GM12878 (cell line): ENCODE measurements around the gene NRK. TPM values are rescaled to one million over a fixed set of nuclear protein-coding genes. Genes with fewer than 3 reads are reported as not detected.

Experiments
- ATAC-seq: fragments of 200-7000 bp; cut with Tn5 transposase; 3 replicates; pipeline ENCODE4 v1.9.1; 2020; ENCODE audit warnings: mild to moderate bottlenecking, moderate library complexity
- BruUV-seq: library from RNA; stranded (reverse); fragments of 400-500 nt; replicated peaks from 2 replicates; lab custom pipeline; 2021; lab: Mats Ljungman, UMichigan
- CTCF ChIA-PET: fragments of 300-600 bp; sonication (Branson Sonifier 250); formaldehyde crosslinking; extraction: SDS; loops from one replicate; lab custom pipeline; 2021; ENCODE audit warnings: inconsistent platforms; lab: Yijun Ruan, JAX
- POLR2A ChIA-PET: fragments of 350-600 bp; formaldehyde crosslinking; extraction: SDS; loops from one replicate; lab custom pipeline; 2021; ENCODE audit warnings: inconsistent platforms; lab: Charles Lee
- RAD21 ChIA-PET: fragments of 300-600 bp; sonication (Branson Sonifier 250); formaldehyde crosslinking; loops from one replicate; lab custom pipeline; 2023; ENCODE audit warnings: antibody characterized with exemption; ENCODE audit not compliant: unreplicated experiment; lab: Charles Lee
- SMC1A ChIA-PET: fragments of 300-600 bp; sonication (Branson Sonifier 250); formaldehyde crosslinking; loops from one replicate; lab custom pipeline; 2023; ENCODE audit not compliant: unreplicated experiment, uncharacterized antibody; lab: Charles Lee
- DNase-seq: peaks from one replicate; pipeline ENCODE4 v3.0.0-alpha.2; 2011; ENCODE audit warnings: low read depth, low spot score
- FAIRE-seq: peaks from 3 replicates; lab custom pipeline; 2011; peaks lifted over from hg19 to GRCh38; lab: Jason Lieb, UNC
- H2AFZ ChIP-seq: 2 replicates; pipeline ENCODE4 v1.6.0; 2011; ENCODE audit warnings: low read depth, low read length, control low read depth; ENCODE audit not compliant: control insufficient read depth
- H3K27ac ChIP-seq: 2 replicates; pipeline ENCODE4 v1.5.1; 2011; ENCODE audit warnings: control low read depth; ENCODE audit not compliant: control insufficient read depth, insufficient read depth
- H3K27me3 ChIP-seq, 2 experiments: replicated peaks in 1 of 2; 2 replicates each; pipeline versions ENCODE4 v1.6.0 to v1.6.1; 2011; ENCODE audit warnings: low read length in 1 of 2; ENCODE audit not compliant: control insufficient read depth in 2 of 2, insufficient read depth in 2 of 2
- H3K36me3 ChIP-seq, 2 experiments: 2 replicates each; pipeline ENCODE4 v1.5.1; 2011; ENCODE audit warnings: low read length in 1 of 2; ENCODE audit not compliant: control insufficient read depth in 2 of 2, insufficient read depth in 2 of 2
- H3K4me1 ChIP-seq: 2 replicates; pipeline ENCODE4 v1.6.1; 2011; ENCODE audit warnings: mild to moderate bottlenecking, low read length, moderate library complexity, mixed read lengths; ENCODE audit not compliant: control insufficient read depth, insufficient read depth
- H3K4me2 ChIP-seq: 2 replicates; pipeline ENCODE4 v1.6.0; 2011; ENCODE audit warnings: control low read depth; ENCODE audit not compliant: control insufficient read depth, insufficient read depth
- H3K4me3 ChIP-seq: fragments of 200-600 bp; sonication (generic); 2 replicates; pipeline ENCODE4 v1.5.1; 2016
- H3K79me2 ChIP-seq: 2 replicates; pipeline ENCODE4 v1.6.0; 2011; ENCODE audit warnings: low read length; ENCODE audit not compliant: control insufficient read depth, insufficient read depth
- H3K9ac ChIP-seq: 2 replicates; pipeline ENCODE4 v1.8.0; 2011; ENCODE audit warnings: low read length, control low read depth, mixed read lengths; ENCODE audit not compliant: control insufficient read depth, insufficient read depth
- H3K9me3 ChIP-seq: replicated peaks from 3 replicates; pipeline ENCODE4 v1.5.1; 2011; ENCODE audit warnings: mild to moderate bottlenecking, low read length; ENCODE audit not compliant: control insufficient read depth, insufficient read depth
- H4K20me1 ChIP-seq: 2 replicates; pipeline ENCODE4 v1.6.0; 2011; ENCODE audit not compliant: control insufficient read depth, insufficient read depth
- BRCA1 ChIP-seq: IDR thresholded peaks from 2 replicates; pipeline ENCODE4 v1.6.1; 2011; ENCODE audit warnings: low read depth, low read length, improper control_type of control experiment
- CBFB ChIP-seq: IDR thresholded peaks from 2 replicates; pipeline ENCODE4 v1.6.1; 2016; ENCODE audit warnings: antibody characterized with exemption, low read depth
- EED ChIP-seq: sonication (generic); IDR thresholded peaks from 2 replicates; pipeline ENCODE4 v1.6.1; 2016; ENCODE audit warnings: antibody characterized with exemption, low read depth
- GATAD2B ChIP-seq: fragments of 450-650 bp; conservative IDR thresholded peaks from 2 replicates; pipeline ENCODE4 v1.6.1; 2017; ENCODE audit warnings: low read depth, mild to moderate bottlenecking, moderate library complexity
- HDAC2 ChIP-seq: fragments of 200-600 bp; sonication (generic); IDR thresholded peaks from 2 replicates; pipeline ENCODE4 v1.6.1; 2017
- IRF4 ChIP-seq: IDR thresholded peaks from 2 replicates; pipeline ENCODE4 v1.6.1; 2011; ENCODE audit warnings: low read depth, low read length
- MTA2 ChIP-seq: fragments of 450-650 bp; IDR thresholded peaks from 2 replicates; pipeline ENCODE4 v1.6.1; 2016; ENCODE audit warnings: low read depth, mild to moderate bottlenecking, moderate library complexity
- MYC ChIP-seq: IDR thresholded peaks from 2 replicates; pipeline ENCODE4 v1.6.1; 2011; ENCODE audit warnings: mild to moderate bottlenecking, low read length, moderate library complexity, inconsistent platforms; ENCODE audit not compliant: insufficient read depth, insufficient replicate concordance, insufficient read length, severe bottlenecking
- RAD21 ChIP-seq: IDR thresholded peaks from 2 replicates; pipeline ENCODE4 v1.6.1; 2011; ENCODE audit warnings: mild to moderate bottlenecking, low read depth, low read length, moderate library complexity; ENCODE audit not compliant: insufficient read depth
- SIX5 ChIP-seq: IDR thresholded peaks from 2 replicates; pipeline ENCODE4 v1.6.1; 2011; ENCODE audit warnings: mild to moderate bottlenecking, low read depth, low read length, moderate library complexity; ENCODE audit not compliant: severe bottlenecking
- SMAD5 ChIP-seq: IDR thresholded peaks from 2 replicates; pipeline ENCODE4 v1.6.1; 2016; ENCODE audit warnings: antibody characterized with exemption, low read depth
- STAT1 ChIP-seq: fragments of 450-650 bp; conservative IDR thresholded peaks from 2 replicates; pipeline ENCODE4 v1.6.1; 2014; ENCODE audit warnings: antibody characterized with exemption, mild to moderate bottlenecking
- ZZZ3 ChIP-seq: IDR thresholded peaks from 2 replicates; pipeline ENCODE4 v1.6.1; 2011; ENCODE audit warnings: low read depth; ENCODE audit not compliant: control insufficient read depth, insufficient read length
- WGBS: methylation state at CpG from one replicate; pipeline ENCODE4 v1.1.6; 2016; ENCODE audit warnings: low lambda C conversion rate; ENCODE audit not compliant: insufficient replicate concordance, insufficient coverage; ENCODE audit errors: missing lambda C conversion rate; 5-methylcytosine and 5-hydroxymethylcytosine counted together
- in situ Hi-C: fragments of 300-500 bp; cut with MboI; formaldehyde crosslinking; loops from 9 replicates; pipeline ENCODE4 v1.14.3; 2018; ENCODE audit warnings: mixed read lengths
- intact Hi-C: fragments of 100-400 bp; cut with micrococcal nuclease; formaldehyde crosslinking; loops from one replicate; pipeline ENCODE4 v1.14.2; 2022; ENCODE audit not compliant: unreplicated experiment
- polyA plus RNA-seq, 11 experiments: library from polyadenylated mRNA; depleted of rRNA in 4 of 11; unstranded in 6 of 11; stranded (reverse) in 5 of 11; fragments of >200 nt; fragmentation: Nextera tagmentation in 4 of 11; fragmentation: Illumina TruSeq in 1 of 11; extraction: Ambion mirVana in 4 of 11; extraction: Trizol in 1 of 11; gene quantifications; 1 replicate in 1 of 11; 2 replicates in 10 of 11; pipeline versions ENCODE4 v1.2.1 to v1.2.3, GENCODE V29; 2011 to 2016; ENCODE audit warnings: inconsistent platforms in 2 of 11, missing spikeins in 2 of 11, low read depth in 1 of 11
- total RNA-seq, 4 experiments: library from RNA; depleted of rRNA in 3 of 4; stranded (reverse); fragments of >200 nt in 3 of 4; fragmentation: Illumina TruSeq in 1 of 4; extraction: Trizol in 1 of 4; gene quantifications; 2 replicates each; pipeline versions ENCODE4 v1.2.1 to v1.2.3, GENCODE V29; 2013 to 2021
- TF ChIP-seq, protein P1 (sequence below): IDR thresholded peaks from 2 replicates; pipeline ENCODE4 v1.6.1; 2012; ENCODE audit warnings: low read depth, low read length, improper control_type of control experiment
- TF ChIP-seq, protein P2 (sequence below): IDR thresholded peaks from 2 replicates; pipeline ENCODE4 v1.6.1; 2012; ENCODE audit warnings: low read depth, low read length, improper control_type of control experiment
- TF ChIP-seq, protein P3 (sequence below): IDR thresholded peaks from 2 replicates; pipeline ENCODE4 v1.6.1; 2011; ENCODE audit warnings: low read depth, low read length, improper control_type of control experiment, borderline replicate concordance

Gene NRK
- total and polyA plus RNA-seq, 10 of the 15 experiments (the other 5 are each of a cell fraction or from before 2014, with no cell fraction given): 0.15 TPM; not detected in 9

DNA sequence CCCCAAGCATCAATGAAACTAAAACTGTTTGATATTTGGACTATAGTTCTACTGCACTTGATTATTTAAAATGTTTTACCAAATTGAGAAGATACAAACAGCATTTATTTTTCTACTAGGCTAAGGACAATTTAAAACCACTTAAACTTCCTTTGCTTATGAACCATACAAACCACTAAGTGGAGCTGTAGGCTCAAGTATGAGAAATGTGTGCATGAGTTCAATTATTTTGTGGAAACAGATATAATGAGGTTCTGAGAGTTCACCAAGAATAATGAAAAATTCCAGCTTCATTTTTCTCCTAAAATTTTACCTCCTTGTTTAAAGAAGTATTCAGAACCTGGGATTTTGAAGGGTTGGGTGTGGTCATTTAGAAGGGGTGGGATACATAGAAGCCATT lies 153.0 kb downstream of the NRK start:
- Histone ChIP-seq H3K36me3 (no peaks in the 10 kb centered on the region), H2AFZ (no peak overlapping the region), H3K27me3 (no peaks in the 10 kb centered on the region), H3K9ac (no peak overlapping the region), H3K4me2 (no peak overlapping the region), H3K4me1 (no peaks in the 10 kb centered on the region), H3K9me3 (no peaks in the 10 kb centered on the region), H3K79me2 (no peaks in the 10 kb centered on the region), H4K20me1 (no peaks in the 10 kb centered on the region), H3K4me3 (no peak overlapping the region), H3K27ac (no peak overlapping the region)
- FAIRE-seq (no peak), ATAC-seq (no peak), DNase-seq (no peak)
- BruUV-seq: no TSS peak
- CTCF ChIA-PET: no interaction called here
- POLR2A ChIA-PET: no interaction called here
- intact Hi-C loops: loop anchor here (5.0 kb wide), 1 partner anchor 422 kb away; no protein-coding TSS in a partner anchor
- SMC1A ChIA-PET: no interaction called here
- RAD21 ChIA-PET: no interaction called here
- in situ Hi-C loops: no loop called here
- peak; percentile 38; the same call in 1 of the 2 replicates for TF ChIP-seq RAD21
- no peak for TF ChIP-seq EED

DNA sequence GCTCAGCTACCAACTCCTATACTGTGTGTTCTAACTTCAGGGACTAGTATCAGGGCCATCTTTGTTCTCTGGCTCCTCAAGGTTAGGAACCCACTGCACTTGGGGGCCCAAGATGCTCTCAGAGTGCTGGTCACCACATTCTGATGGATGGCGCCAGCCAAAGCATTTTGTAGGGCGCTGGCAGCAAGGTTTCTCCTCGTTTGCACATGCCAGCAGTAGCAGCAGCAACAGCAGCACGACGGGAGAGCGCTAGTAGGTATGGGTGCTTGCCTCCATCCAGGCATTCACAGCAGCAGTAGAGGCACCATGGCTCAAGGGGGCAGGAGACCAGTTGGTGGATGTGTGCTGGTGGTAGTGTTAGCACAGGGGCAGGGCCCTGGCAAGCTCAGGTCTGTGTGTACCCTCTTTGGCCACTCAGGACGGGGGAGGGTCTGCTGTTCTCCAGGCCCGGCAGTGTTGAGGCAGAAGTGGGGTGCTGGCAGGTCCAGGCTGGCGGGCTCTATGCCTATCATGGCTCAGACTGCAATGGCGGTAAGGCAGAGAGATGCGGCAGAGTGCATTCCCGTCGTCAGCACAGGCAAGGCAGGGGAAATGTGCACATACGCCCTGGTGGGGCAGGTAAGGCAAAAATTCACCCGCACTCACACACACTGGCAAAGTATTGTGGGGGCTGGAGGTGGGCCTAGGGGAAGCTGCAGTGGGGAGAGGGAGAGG lies 159.6 kb downstream of the NRK start:
- Histone ChIP-seq H2AFZ (no peak overlapping the region), H3K27me3 (no peaks in the 10 kb centered on the region), H3K4me2 (no peak overlapping the region), H3K4me3 (no peak overlapping the region), H3K36me3 (no peaks in the 10 kb centered on the region), H4K20me1 (no peaks in the 10 kb centered on the region), H3K4me1 (no peaks in the 10 kb centered on the region), H3K9ac (no peak overlapping the region), H3K79me2 (no peaks in the 10 kb centered on the region), H3K9me3 (no peaks in the 10 kb centered on the region), H3K27ac (no peak overlapping the region)
- intact Hi-C loops: no loop called here
- POLR2A ChIA-PET: no interaction called here
- WGBS: 36% methylated on average over 15 of the region's 15 CpGs
- FAIRE-seq: no peak
- CTCF ChIA-PET: no interaction called here
- no TSS peak for BruUV-seq
- SMC1A ChIA-PET: no interaction called here
- no peak for DNase-seq
- RAD21 ChIA-PET: no interaction called here
- in situ Hi-C loops: no loop called here
- ATAC-seq: no peak
- TF ChIP-seq, protein P1, sequence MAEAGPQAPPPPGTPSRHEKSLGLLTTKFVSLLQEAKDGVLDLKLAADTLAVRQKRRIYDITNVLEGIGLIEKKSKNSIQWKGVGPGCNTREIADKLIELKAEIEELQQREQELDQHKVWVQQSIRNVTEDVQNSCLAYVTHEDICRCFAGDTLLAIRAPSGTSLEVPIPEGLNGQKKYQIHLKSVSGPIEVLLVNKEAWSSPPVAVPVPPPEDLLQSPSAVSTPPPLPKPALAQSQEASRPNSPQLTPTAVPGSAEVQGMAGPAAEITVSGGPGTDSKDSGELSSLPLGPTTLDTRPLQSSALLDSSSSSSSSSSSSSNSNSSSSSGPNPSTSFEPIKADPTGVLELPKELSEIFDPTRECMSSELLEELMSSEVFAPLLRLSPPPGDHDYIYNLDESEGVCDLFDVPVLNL: no peak
- TF ChIP-seq HDAC2: no peak
- no peak for TF ChIP-seq ZZZ3
- no peak for TF ChIP-seq MYC
- TF ChIP-seq MTA2: no peak
- TF ChIP-seq, protein P2, sequence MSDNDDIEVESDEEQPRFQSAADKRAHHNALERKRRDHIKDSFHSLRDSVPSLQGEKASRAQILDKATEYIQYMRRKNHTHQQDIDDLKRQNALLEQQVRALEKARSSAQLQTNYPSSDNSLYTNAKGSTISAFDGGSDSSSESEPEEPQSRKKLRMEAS: no peak
- no peak for TF ChIP-seq SMAD5
- no peak for TF ChIP-seq IRF4
- TF ChIP-seq CBFB: no peak
- no peak for TF ChIP-seq STAT1
- TF ChIP-seq SIX5: no peak
- TF ChIP-seq GATAD2B: no peak
- TF ChIP-seq, protein P3, sequence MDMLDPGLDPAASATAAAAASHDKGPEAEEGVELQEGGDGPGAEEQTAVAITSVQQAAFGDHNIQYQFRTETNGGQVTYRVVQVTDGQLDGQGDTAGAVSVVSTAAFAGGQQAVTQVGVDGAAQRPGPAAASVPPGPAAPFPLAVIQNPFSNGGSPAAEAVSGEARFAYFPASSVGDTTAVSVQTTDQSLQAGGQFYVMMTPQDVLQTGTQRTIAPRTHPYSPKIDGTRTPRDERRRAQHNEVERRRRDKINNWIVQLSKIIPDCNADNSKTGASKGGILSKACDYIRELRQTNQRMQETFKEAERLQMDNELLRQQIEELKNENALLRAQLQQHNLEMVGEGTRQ: no peak
- TF ChIP-seq BRCA1: no peak
